HG03039 (cell line): ENCODE measurements around the gene NAT9.

Experiments
- ATAC-seq: cut with Tn5 transposase; IDR thresholded peaks from one replicate; pipeline ENCODE4 v1.9.1; 2021; ENCODE audit warnings: mild to moderate bottlenecking, moderate library complexity; ENCODE audit not compliant: unreplicated experiment

Gene NAT9

DNA sequence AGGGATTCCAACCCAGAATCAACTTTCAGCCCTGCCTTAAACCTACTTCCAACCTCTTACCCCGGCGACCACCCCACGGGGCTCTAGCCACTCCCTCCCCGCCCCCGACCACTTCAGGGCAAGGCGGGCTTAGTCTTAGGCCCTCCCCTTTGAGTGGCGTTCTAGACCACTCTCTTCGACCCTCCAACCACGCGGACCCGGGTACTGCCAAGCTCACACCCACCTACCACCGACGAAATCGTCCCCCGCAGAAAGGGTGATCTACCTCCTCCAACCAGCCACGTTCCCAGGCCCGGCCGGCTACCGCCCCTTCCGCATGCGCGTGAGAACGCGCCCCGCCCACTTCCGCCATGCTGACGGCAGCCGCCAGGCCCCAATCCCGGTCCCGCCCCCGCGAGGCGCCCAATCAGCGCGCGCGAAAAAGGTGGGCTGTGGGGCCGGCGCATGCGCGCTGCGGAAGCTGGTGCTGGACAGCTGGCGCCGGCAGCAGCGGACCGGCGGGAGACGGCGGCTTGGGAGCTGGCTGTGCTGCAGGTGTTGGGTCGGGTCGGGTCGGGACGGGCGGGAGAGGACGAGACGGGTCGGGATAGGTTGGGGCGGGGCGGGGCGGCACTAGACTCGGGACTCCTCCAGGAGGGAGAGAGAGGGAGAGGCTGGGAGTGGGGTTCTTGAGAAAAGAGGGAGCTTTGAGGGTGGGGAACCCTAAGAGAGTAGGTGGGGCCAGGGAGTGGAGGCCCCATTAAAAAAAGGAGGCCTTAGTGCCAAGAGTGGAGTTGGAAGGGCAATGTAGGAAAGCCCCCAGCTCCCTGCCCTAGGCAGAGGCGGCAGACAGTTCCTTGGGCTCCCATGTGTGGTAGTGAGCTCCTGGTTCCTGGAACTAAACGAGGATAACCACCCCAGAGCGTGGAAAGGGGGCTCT is at the start of gene NAT9:
TSS of gene NAT9 (minus strand) at position 302 of the 919 bp plus-strand sequence. CDS start 647 bp downstream, outside the sequence.
- ATAC-seq, result peak; percentile 66

- no peak for ATAC-seq
Observed at GRCh38 chr17:74824961-74825627, 48.9 kb upstream of the NAT9 start.

DNA sequence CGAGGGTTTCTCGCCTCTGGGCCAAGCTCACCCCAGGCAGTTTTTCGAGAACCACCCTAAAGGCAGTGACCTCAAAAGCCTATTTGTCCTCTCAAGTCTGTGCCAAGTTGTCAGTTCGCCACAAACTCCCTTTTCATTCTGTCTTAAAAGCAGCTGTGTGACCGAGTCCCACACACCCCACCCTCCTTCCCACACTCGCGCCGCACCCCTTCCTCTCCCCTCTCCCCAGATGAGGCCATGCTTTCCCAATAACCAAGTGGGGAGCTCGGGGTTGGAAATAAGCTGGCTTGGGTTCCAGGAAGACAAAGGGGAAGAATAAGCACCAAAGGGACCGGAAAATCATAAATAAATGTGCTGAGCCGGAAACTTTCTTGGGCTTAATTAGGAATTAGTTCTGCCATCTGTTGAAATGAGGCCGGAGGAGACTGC is 46.8 kb upstream of the NAT9 start:
- no peak for ATAC-seq

- ATAC-seq, result no peak
Observed at GRCh38 chr17:74822335-74822938, 46.3 kb upstream of the NAT9 start.

DNA sequence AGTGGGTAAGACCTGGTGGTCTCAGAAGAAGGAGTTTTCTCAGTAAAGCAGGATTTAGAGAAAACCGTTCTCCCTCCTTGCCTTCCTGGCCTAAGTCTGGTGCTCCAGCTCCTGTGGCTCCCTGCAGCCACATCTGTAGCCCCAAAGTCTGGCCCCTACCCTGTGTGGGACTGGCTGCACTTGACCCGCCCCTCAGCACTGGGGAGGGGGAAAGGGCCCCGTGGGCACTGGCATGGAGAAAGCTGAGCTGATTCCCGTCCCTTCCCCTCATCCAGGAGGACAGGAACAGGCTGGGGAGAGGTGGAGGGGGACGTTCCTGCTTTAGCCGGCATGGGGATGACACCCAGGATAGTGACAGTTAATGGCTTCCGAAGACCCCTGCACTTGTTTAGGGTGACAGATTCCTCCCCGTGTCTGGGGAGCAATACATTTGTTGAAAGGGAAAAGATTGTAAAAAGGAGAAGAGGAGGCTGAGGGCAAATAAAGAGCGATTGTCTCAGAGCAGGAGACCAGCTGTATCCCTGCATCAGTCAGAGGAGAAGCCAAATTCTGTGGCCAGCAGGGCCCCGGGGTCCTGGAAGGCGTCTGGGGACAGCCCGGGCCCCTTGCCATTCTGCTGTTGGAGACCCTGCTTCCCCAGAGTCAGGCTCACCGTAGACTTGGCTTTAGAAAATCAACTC is 45.6 kb upstream of the NAT9 start:
- ATAC-seq, result no peak

- ATAC-seq, result no peak
Observed at GRCh38 chr17:74819801-74820436, 43.8 kb upstream of the NAT9 start.

GRCh38 chr17:74818291-74818938 is 42.3 kb upstream of the NAT9 start:
- ATAC-seq, result no peak

GRCh38 chr17:74816905-74817620 is 40.9 kb upstream of the NAT9 start:
- ATAC-seq, result no peak

DNA sequence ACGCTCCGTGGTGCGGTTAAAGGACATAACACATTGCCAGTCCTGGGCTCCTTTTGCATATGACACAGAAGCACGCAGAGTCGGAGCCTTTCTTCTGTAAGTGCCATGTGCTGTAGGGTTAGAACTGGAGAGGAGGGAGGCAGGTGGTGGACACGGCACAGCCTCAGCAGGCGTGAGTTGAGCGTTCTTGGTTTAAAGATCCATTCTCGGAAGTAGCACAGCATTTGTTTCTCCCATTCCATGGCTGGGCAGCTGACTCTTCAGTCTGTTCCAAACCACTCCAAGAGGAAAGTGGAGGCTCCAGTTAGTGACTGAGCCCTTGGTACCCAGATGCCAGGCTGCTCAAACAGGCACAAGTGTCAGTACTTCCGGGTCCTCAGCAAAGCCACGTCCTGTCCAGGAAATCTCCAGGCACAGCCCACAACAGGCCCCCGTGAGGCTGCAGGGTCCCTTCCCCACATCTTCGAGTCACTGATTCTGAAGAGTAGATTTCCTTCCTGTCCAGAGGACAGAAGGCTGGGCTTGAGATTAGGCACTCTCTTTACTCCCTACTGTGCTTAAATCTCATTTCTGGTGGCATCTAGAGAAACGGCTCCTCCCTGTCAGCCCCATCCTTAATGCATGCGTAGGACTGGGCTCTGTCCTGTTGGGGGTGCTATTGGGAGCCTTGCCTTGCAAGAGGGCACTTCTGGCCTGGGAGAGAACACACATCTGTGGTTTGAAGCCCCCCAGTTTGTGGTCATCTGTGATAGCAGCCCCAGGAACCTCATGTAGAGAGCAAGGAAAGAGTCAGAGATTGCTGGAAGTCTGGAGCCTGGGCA is 39.6 kb upstream of the NAT9 start:
- ATAC-seq, result no peak

GRCh38 chr17:74815067-74815466 is 38.9 kb upstream of the NAT9 start:
- ATAC-seq, result no peak

- no peak for ATAC-seq
Observed at GRCh38 chr17:74814453-74814852, 38.3 kb upstream of the NAT9 start.

DNA sequence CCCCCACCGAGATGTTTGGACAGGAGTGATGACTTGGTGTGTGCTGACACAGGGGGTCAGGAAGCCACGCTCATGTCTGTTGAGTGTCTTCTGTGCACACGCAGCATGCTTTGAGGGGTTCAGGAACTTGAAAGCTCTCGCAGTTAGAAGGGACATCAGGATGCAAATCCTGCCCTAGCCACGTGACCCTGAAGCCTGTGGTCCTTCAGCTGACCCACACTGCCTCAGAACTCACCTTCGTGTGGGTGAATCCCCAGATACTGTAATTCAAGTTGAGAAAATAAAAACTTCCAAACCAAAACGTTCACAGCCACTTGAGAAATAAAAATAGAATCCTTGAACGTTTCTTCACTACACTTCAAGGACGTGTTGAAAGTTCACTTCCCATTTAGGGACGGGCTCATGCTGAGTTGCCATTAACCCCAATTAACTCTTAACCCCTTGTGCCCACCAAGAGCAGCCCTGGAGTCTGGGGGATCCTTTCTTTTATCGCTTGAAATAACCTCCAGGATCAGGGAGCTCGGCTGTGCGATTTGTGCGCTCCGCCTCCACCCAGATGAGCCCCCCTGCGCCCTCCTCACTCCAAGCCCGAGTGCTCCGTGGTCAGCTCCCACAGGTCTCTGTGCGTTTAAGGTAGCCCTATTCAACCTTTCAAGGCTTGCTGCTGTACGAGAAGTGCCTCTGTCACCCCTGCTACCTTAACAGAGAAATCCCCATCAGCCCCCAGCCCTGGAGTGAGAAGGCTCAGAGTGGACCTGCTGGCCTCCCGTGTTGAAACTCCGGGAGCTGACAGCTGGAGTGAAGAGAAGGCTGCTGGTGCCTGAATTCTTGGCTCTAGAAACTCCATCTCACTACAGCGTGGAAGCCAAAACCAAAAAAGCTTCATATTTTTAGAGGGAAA is 36.2 kb upstream of the NAT9 start:
- no peak for ATAC-seq

DNA sequence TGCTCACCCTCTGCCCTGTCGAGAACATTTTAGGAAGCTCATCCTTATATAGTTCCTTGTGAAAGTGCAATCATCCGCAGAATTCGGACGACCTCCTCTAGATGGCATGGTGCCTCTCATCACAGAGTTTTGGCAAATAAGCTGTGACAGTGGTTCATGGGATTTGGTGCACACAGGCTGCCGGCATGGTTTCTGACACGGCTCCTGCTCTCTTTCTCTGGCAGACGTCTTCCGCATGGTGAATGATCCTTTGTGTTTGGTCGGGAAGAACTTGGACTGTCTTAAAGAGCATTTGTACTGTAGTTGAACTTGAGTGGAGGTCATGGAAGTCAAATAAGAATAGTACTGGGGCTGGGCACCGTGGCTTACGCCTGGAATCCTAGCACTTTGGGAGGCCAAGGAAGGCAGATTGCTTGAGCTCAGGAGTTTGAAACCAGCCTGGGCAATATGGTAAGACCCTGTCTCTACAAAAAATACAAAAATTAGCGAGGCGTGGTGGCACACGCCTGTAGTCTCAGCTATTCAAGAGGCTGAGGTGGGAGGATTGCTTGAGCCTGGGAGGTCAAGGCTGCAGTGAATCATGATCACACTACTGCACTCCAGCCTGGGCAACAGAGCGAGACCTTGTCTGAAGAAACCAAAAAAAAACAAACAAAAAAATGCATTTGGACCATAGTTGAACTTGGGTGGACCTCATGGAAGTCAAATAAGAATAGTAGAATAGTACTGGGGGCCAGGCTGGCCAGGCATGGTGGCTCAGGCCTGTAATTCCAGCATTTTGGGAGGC is 34.7 kb upstream of the NAT9 start:
- ATAC-seq, result no peak

DNA sequence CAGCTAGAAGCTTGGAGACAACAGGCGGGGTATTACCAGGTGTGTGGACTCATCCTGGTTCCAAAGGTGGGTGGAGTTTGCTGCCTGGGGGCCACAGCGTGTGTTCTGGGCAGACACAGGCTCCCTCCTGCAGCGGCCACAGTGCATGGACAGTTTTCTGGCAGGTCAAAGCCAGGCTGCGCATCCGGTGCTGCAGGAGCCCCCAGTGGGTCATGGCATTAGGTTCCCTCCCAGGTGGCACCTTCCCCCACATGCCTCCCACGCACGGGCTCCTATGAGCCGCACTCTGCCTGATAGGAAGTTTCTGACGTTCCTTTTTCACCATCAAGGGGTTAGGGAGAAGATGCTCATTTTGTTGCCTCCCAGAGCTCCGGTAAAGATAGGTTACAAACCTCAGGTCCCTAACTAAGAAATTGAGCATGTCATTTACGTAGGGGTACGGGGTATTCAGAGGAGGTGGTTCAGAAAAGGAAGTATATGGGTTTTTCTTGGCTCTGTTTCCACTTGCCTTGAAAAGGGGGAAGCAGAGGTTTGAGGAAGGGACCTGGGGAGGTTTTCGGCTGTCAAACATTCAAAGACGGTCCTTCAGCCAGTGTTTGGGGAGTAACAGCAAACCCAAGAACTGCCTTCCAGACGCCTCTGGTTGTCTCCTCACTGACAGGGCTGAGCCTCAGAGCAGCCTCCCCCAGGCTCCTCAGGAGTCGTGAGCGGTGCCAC is 32.7 kb upstream of the NAT9 start:
- ATAC-seq, result no peak

- ATAC-seq, result no peak
Observed at GRCh38 chr17:74807925-74808324, 31.8 kb upstream of the NAT9 start.

DNA sequence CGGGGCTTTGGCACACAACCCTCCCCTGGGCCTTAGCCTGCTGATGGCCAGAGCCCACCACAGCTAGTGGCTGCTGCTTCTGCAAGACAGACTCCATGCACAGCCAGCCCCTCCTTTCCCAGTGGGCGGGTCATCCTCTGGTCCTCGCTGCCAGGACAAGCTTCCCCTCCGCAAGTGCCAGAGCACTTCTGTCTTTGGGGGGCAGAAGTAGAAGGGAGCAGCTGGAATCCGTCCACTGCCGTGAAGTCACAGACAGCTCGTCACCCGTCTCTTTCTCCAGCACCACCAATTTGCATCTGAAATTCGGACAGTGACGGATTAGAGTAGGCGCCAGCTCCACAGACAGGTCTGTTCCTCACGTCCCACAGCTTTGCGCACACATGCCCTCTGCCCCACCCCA is 31.3 kb upstream of the NAT9 start:
- ATAC-seq, result no peak
